HG03095 (cell line): Measurements from ENCODE around the gene HECTD1.
"Not testable (repeated sequence)": the region's sequence is repeated elsewhere in the genome, so short reads cannot be mapped to it uniquely, and the experiment has no call there.

Source experiments
- ATAC-seq: cut with Tn5 transposase; IDR thresholded peaks from one replicate; pipeline ENCODE4 v1.9.1; 2021; ENCODE audit warnings: moderate library complexity; ENCODE audit not compliant: unreplicated experiment

HECTD1 gene

GRCh38 chr14:31057701-31058364 lies 149.8 kb downstream of the HECTD1 start:
- no peak for ATAC-seq

- no peak for ATAC-seq
Observed at GRCh38 chr14:31057035-31057434, 150.6 kb downstream of the HECTD1 start.

- ATAC-seq: not testable (repeated sequence)
Observed at GRCh38 chr14:31052905-31053586, 154.5 kb downstream of the HECTD1 start.

GRCh38 chr14:31051511-31051910 lies 156.1 kb downstream of the HECTD1 start:
- no peak for ATAC-seq

GRCh38 chr14:31051023-31051422 lies 156.6 kb downstream of the HECTD1 start:
- ATAC-seq: no peak
